Colonic mucosa (tissue), 4 donors: Measurements from ENCODE around the gene CCDC88A. TPM values are rescaled to one million over a fixed set of nuclear protein-coding genes. Genes with fewer than 3 reads are reported as not detected.

Experiments used
- DNase-seq: peaks from one replicate; pipeline ENCODE4 v3.0.0-alpha.2; 2020
- H3K27ac ChIP-seq: fragments of 200-600 bp; one replicate; pipeline ENCODE4 v1.8.0; 2021
- H3K27me3 ChIP-seq: fragments of 200-600 bp; one replicate; pipeline ENCODE4 v1.8.0; 2021
- H3K36me3 ChIP-seq: fragments of 200-600 bp; one replicate; pipeline ENCODE4 v1.8.0; 2021
- H3K4me1 ChIP-seq: fragments of 200-600 bp; one replicate; pipeline ENCODE4 v1.8.0; 2021; ENCODE audit warnings: mild to moderate bottlenecking
- H3K4me3 ChIP-seq: fragments of 200-600 bp; one replicate; pipeline ENCODE4 v1.8.0; 2021
- H3K9ac ChIP-seq, 2 donors: one replicate each; pipeline ENCODE4 v1.7.0; 2013; ENCODE audit warnings: control low read depth in 2 of 2, low read depth in 2 of 2, low read length in 2 of 2
- H3K9me3 ChIP-seq: fragments of 200-600 bp; one replicate; pipeline ENCODE4 v1.8.0; 2021
- intact Hi-C: fragments of 100-400 bp; cut with DNase I; formaldehyde crosslinking; loops from one replicate; pipeline ENCODE4 v1.14.1; 2022
- total RNA-seq, 2 donors: library from RNA; stranded (reverse); fragmentation: NEBNext Ultra II Directional in 1 of 2; extraction: Animal tissue kit (Norgen Biotek cat#: 25700) in 1 of 2; gene quantifications; one replicate each; pipeline ENCODE4 v1.2.1, GENCODE V29; 2021
- TF ChIP-seq, protein P1 (sequence below): fragments of 200-600 bp; IDR thresholded peaks from one replicate; pipeline ENCODE4 v1.8.0; 2022; ENCODE audit warnings: antibody characterized with exemption, mild to moderate bottlenecking
- donor health status: healthy.
- donor health status: DM: no; HTN: no; CAD: no.
- donor health status: DM: no; HTN: no; CAD: no.

CCDC88A gene
- total RNA-seq, 2 donors from 2014 or later: 4.2 to 11.4 TPM

DNA sequence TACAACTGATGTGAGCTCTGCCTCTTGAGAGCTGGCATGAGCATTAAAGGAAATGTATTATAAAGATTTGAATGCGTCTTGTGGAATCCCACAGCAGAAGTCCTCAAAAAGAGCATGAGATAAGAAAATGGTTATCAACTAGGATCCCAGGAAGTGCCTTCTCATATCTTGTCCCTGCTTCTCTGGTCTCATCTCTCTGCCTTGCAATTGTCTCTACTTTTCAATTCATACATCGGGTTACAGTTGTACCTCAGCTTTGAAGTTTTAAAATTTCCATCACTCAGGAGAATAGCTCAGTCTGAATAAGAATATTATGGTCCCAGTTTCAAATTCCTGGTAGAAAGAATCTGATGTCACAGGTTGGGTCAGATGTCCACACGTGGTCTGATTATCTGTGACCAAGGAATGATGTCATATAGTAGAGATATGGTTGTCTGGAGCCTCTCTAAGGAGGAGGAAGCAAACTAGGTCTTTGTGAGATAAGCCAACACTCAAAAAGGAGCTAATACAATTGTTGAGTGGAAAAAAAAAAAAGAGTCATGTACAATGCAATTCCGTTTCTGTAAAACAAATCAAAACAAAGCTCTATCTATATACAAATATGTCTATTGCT lies 21.7 kb upstream of the CCDC88A start:
- no peaks in the 10 kb centered on the region for H3K4me1 ChIP-seq
- intact Hi-C loops: no loop called here
- no peak overlapping the region for H3K27ac ChIP-seq
- no peak overlapping the region for H3K9ac ChIP-seq
- TF ChIP-seq, protein P1, sequence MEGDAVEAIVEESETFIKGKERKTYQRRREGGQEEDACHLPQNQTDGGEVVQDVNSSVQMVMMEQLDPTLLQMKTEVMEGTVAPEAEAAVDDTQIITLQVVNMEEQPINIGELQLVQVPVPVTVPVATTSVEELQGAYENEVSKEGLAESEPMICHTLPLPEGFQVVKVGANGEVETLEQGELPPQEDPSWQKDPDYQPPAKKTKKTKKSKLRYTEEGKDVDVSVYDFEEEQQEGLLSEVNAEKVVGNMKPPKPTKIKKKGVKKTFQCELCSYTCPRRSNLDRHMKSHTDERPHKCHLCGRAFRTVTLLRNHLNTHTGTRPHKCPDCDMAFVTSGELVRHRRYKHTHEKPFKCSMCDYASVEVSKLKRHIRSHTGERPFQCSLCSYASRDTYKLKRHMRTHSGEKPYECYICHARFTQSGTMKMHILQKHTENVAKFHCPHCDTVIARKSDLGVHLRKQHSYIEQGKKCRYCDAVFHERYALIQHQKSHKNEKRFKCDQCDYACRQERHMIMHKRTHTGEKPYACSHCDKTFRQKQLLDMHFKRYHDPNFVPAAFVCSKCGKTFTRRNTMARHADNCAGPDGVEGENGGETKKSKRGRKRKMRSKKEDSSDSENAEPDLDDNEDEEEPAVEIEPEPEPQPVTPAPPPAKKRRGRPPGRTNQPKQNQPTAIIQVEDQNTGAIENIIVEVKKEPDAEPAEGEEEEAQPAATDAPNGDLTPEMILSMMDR: no peak
- no peaks in the 10 kb centered on the region for H3K9me3 ChIP-seq
- no peak for DNase-seq
- no peak overlapping the region for H3K4me3 ChIP-seq
- H3K27me3 ChIP-seq: no peaks in the 10 kb centered on the region
- no peaks in the 10 kb centered on the region for H3K36me3 ChIP-seq

DNA sequence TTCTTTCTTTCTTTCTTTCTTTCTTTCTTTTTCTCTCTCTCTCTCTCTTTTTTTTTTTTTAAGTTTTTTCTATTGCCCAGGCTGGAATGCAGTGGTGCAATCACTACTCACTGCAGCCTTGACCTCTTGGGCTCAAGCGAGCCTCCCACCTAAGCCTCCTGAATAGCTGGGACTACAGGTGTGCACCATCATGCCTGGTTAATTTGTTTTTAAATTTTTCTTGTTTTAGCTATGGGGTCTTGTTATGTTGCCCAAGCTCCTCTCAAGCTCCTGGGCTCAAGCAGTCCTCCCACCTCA lies 19.4 kb upstream of the CCDC88A start:
- no peaks in the 10 kb centered on the region for H3K27me3 ChIP-seq
- H3K27ac ChIP-seq: no peak overlapping the region
- intact Hi-C loops: loop anchor here (5.0 kb wide), 1 partner anchor 262 kb away; no protein-coding TSS in a partner anchor
- H3K9ac ChIP-seq: no peak overlapping the region
- no peaks in the 10 kb centered on the region for H3K9me3 ChIP-seq
- TF ChIP-seq, protein P1: no peak
- H3K4me3 ChIP-seq: no peak overlapping the region
- no peak for DNase-seq
- H3K4me1 ChIP-seq: no peaks in the 10 kb centered on the region
- no peaks in the 10 kb centered on the region for H3K36me3 ChIP-seq

DNA sequence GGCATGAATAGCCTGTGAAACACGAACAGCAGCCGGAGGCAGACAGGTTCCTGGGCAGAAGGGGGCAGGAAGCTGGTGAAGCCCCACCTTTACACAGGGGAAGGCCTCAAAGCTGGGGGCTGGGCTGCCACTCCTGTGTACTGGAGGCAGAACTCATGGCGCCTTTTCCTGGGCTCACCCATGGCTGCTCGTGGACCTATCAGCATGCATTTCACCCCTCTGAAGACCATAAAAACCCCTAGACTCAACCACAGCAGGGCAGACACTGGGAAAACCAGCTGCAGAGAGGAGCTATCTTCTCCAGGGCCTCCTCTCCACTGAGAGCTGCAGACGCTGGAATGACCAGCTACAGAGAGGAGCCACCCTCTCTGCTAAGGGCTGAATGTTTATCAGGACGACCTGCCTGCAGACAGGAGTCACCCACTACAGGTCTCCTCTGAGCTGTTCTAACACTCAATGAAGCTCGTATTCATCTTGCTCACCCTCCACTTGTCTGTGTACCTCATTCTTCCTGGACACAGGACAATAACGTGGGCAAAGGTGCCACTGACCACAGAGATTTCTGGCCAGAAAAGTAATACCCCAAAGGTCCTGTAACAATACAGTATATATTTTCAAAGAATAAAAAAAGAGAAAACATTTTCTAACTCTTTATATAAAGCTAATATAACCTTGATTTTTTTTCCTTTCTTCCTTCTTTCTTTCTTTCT lies 18.9 kb upstream of the CCDC88A start:
- Histone ChIP-seq H3K9me3 (no peaks in the 10 kb centered on the region), H3K9ac (no peak overlapping the region), H3K4me3 (no peak overlapping the region), H3K27ac (no peak overlapping the region), H3K4me1 (no peaks in the 10 kb centered on the region), H3K27me3 (no peaks in the 10 kb centered on the region), H3K36me3 (no peaks in the 10 kb centered on the region)
- TF ChIP-seq, protein P1: no peak
- DNase-seq: no peak
- intact Hi-C loops: loop anchor here (5.0 kb wide), 1 partner anchor 261 kb away; no protein-coding TSS in a partner anchor

DNA sequence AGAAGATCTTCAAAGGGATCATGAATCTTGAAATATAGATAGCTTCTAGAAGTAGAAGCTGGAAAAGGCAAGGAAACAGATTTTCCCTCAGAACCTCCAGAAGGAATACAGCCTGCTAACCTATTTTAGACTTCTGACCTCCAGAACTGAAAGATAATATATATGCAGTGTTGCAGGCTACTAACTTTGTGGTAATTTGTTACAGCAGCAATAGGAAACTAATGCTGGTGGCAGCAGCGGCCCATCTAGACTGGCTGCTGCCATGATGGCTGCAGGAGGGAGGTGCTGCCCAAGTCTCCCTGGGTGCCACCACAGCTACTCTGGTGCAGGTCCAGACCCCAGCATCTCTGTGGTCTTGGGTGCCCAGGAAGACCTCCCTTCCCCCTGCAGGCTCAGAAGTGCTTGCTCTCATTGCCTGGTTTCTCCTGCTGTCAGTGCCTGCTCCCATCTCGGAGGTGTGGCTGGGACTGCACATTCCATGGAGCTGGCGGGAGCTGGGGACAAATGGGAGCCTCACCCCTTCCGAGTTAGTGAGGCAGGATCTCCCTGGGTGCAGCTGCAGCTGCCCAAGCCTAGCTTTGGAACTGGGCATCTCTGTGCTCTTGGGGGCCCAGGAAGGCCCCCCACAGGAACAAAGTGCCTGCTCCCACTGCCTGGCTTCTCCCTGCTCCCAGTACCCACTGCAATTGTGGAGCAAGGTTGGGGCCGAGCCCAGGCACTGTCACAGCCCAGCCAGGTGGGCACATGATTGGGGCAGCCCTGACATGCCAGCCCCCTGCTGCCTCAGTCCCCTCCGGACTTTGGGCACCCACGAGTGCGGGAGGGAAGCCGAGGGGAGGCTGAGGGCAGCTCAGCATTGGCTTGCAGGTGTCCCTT lies 18.1 kb upstream of the CCDC88A start:
- Histone ChIP-seq H3K36me3 (no peaks in the 10 kb centered on the region), H3K9ac (no peak overlapping the region), H3K27me3 (no peaks in the 10 kb centered on the region), H3K4me1 (no peaks in the 10 kb centered on the region), H3K27ac (no peak overlapping the region), H3K4me3 (no peak overlapping the region), H3K9me3 (no peaks in the 10 kb centered on the region)
- DNase-seq: no peak
- TF ChIP-seq, protein P1: no peak
- intact Hi-C loops: loop anchor here (5.0 kb wide), 1 partner anchor 260 kb away; no protein-coding TSS in a partner anchor

DNA sequence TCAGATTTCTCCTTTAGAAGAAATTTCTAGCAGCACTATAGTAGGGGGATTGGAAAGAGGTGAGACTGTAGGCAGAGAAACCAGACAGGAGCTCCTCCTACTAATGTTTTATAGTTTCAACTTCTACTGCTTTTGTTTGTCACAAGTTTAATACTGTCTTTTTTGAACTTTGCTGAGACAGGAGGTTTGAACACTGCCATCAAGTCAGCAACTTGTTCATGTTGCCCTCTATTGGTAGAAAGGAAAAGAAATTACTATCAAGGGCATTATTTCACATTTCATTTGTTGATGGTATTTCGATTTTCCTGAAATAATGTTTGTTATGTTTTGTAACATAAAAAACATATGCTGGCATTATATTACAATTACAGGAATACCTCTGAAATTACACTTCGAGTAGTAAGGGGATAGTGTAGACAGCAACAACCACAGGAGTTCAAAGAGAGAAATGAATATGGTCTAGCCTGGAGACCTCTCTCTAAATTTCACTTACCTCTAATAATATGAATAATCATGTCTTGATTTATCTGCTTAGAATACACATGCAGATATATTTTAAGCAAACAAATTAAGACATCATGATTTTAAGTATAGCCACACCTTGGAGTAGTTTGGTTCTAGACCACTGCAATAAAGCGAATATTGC lies 12.4 kb upstream of the CCDC88A start:
- Histone ChIP-seq H3K27me3 (no peaks in the 10 kb centered on the region), H3K4me3 (no peak overlapping the region), H3K9ac (no peak overlapping the region), H3K36me3 (no peaks in the 10 kb centered on the region), H3K9me3 (no peaks in the 10 kb centered on the region), H3K27ac (no peak overlapping the region), H3K4me1 (no peaks in the 10 kb centered on the region)
- DNase-seq: no peak
- TF ChIP-seq, protein P1: peak; percentile 47
- intact Hi-C loops: no loop called here
